GM19463 (cell line): ENCODE data around the gene PFKP.
A peak's percentile ranks its signal among the peaks of the same experiment; 100 is the strongest.
"Not testable (repeated sequence)": the region's sequence is repeated elsewhere in the genome, so short reads cannot be mapped to it uniquely, and the experiment has no call there.

Experiments
- ATAC-seq: cut with Tn5 transposase; IDR thresholded peaks from one replicate; pipeline ENCODE4 v1.9.1; 2021; ENCODE audit warnings: mild to moderate bottlenecking, moderate library complexity; ENCODE audit not compliant: unreplicated experiment

The PFKP gene

GRCh38 chr10:3095373-3096139 lies 28.2 kb downstream of the PFKP start:
- peak; percentile 81 for ATAC-seq

- ATAC-seq = peak; percentile 6
Observed at GRCh38 chr10:3096149-3096548, 28.8 kb downstream of the PFKP start.

- no peak for ATAC-seq
Observed at GRCh38 chr10:3097160-3097559, 29.8 kb downstream of the PFKP start.

GRCh38 chr10:3098689-3099088 lies 31.3 kb downstream of the PFKP start:
- no peak for ATAC-seq

- no peak for ATAC-seq
Observed at GRCh38 chr10:3099291-3100092, 32.1 kb downstream of the PFKP start.

GRCh38 chr10:3100093-3100792 lies 32.9 kb downstream of the PFKP start:
- ATAC-seq = no peak

GRCh38 chr10:3100856-3101640 lies 33.7 kb downstream of the PFKP start:
- no peak for ATAC-seq

GRCh38 chr10:3102720-3103427 lies 35.5 kb downstream of the PFKP start:
- no peak for ATAC-seq

- no peak for ATAC-seq
Observed at GRCh38 chr10:3103646-3104045, 36.3 kb downstream of the PFKP start.

- ATAC-seq = no peak
Observed at GRCh38 chr10:3104251-3104918, 37.0 kb downstream of the PFKP start.

- no peak for ATAC-seq
Observed at GRCh38 chr10:3105166-3105565, 37.8 kb downstream of the PFKP start.

- ATAC-seq = no peak
Observed at GRCh38 chr10:3105905-3106304, 38.6 kb downstream of the PFKP start.

- not testable (repeated sequence) for ATAC-seq
Observed at GRCh38 chr10:3106328-3106727, 39.0 kb downstream of the PFKP start.

GRCh38 chr10:3106928-3107425 lies 39.6 kb downstream of the PFKP start:
- no peak for ATAC-seq

- no peak for ATAC-seq
Observed at GRCh38 chr10:3107426-3107961, 40.1 kb downstream of the PFKP start.

GRCh38 chr10:3108033-3108432 lies 40.7 kb downstream of the PFKP start:
- ATAC-seq = no peak

GRCh38 chr10:3108575-3109105 lies 41.3 kb downstream of the PFKP start:
- ATAC-seq = no peak

GRCh38 chr10:3109196-3109595 lies 41.8 kb downstream of the PFKP start:
- no peak for ATAC-seq

GRCh38 chr10:3109633-3110032 lies 42.3 kb downstream of the PFKP start:
- ATAC-seq = no peak
